A673 (cell line): ENCODE results near the gene SSR2. TPM values are rescaled to one million over a fixed set of nuclear protein-coding genes. Genes with fewer than 3 reads are reported as not detected.

ENCODE experiments used
- BruUV-seq: library from RNA; stranded (reverse); fragments of 400-500 nt; replicated peaks from 2 replicates; lab custom pipeline; 2021; lab: Mats Ljungman, UMichigan
- CTCF ChIA-PET: fragments of 300-600 bp; sonication (Branson Sonifier 250); formaldehyde crosslinking; loops from one replicate; lab custom pipeline; 2022; ENCODE audit warnings: antibody characterized with exemption; lab: Charles Lee
- POLR2A ChIA-PET: fragments of 300-600 bp; sonication (Branson Sonifier 250); formaldehyde crosslinking; loops from one replicate; lab custom pipeline; 2022; ENCODE audit warnings: antibody characterized with exemption; ENCODE audit not compliant: low non-redundant PET; lab: Charles Lee
- DNase-seq: peaks from one replicate; pipeline ENCODE4 v3.0.0-alpha.2; 2015; ENCODE audit warnings: low spot score
- H3K27ac ChIP-seq: fragments of 200-600 bp; sonication (generic); 2 replicates; pipeline ENCODE4 v1.5.1; 2016; ENCODE audit warnings: mixed run types, low read depth, mild to moderate bottlenecking, mixed read lengths, antibody characterized with exemption, low read length; ENCODE audit not compliant: poor library complexity, severe bottlenecking
- H3K27me3 ChIP-seq: fragments of 200-600 bp; sonication (generic); replicated peaks from 2 replicates; pipeline ENCODE4 v1.6.1; 2017; ENCODE audit warnings: mixed run types, low read depth, mild to moderate bottlenecking, mixed read lengths, antibody characterized with exemption, low read length; ENCODE audit not compliant: insufficient read depth, poor library complexity
- H3K36me3 ChIP-seq: fragments of 200-600 bp; sonication (generic); 2 replicates; pipeline ENCODE4 v1.6.1; 2016; ENCODE audit warnings: mixed run types, mild to moderate bottlenecking, mixed read lengths, antibody characterized with exemption, low read length; ENCODE audit not compliant: insufficient read depth, poor library complexity, severe bottlenecking
- H3K4me1 ChIP-seq: fragments of 200-600 bp; sonication (generic); 2 replicates; pipeline ENCODE4 v1.6.1; 2017; ENCODE audit warnings: mixed run types, mild to moderate bottlenecking, mixed read lengths, antibody characterized with exemption, low read length; ENCODE audit not compliant: insufficient read depth, poor library complexity, severe bottlenecking
- H3K4me3 ChIP-seq: fragments of 200-600 bp; sonication (generic); 2 replicates; pipeline ENCODE4 v1.5.1; 2016; ENCODE audit warnings: low read depth, mixed run types, mild to moderate bottlenecking, mixed read lengths, low read length; ENCODE audit not compliant: poor library complexity, severe bottlenecking
- H3K9me3 ChIP-seq: fragments of 200-600 bp; sonication (generic); 2 replicates; pipeline ENCODE4 v1.6.1; 2016; ENCODE audit warnings: mixed run types, low read depth, mild to moderate bottlenecking, mixed read lengths, antibody characterized with exemption, low read length; ENCODE audit not compliant: poor library complexity, severe bottlenecking
- EZH2 ChIP-seq: fragments of 200-600 bp; sonication (generic); IDR thresholded peaks from 2 replicates; pipeline ENCODE4 v1.6.1; 2017; ENCODE audit warnings: borderline replicate concordance, low read depth, mild to moderate bottlenecking, mixed read lengths, antibody characterized with exemption, low read length; ENCODE audit not compliant: poor library complexity, severe bottlenecking
- intact Hi-C: fragments of 100-400 bp; cut with micrococcal nuclease; formaldehyde crosslinking; loops from one replicate; pipeline ENCODE4 v1.10.0; 2022; ENCODE audit not compliant: unreplicated experiment
- total RNA-seq: library from RNA; stranded (reverse); gene quantifications from 2 replicates; pipeline ENCODE4 v1.2.3, GENCODE V29; 2021
- TF ChIP-seq, protein P1 (sequence below): fragments of 300-800, 200-600 bp; sonication (generic); conservative IDR thresholded peaks from 2 replicates; pipeline ENCODE4 v1.5.1; 2017; ENCODE audit warnings: low read depth, mild to moderate bottlenecking, antibody characterized with exemption, low read length, moderate library complexity, mixed read lengths

SSR2 gene
- total RNA-seq, 1 experiment from 2014 or later: 233 TPM

GRCh38 chr1:156024801-156025200 is 4.0 kb upstream of the SSR2 start:
- Histone ChIP-seq H3K4me1 (peaks cover 2% of the 10 kb centered on the region), H3K36me3 (peaks cover 2% of the 10 kb centered on the region), H3K27ac (no peak overlapping the region), H3K9me3 (no peaks in the 10 kb centered on the region), H3K4me3 (no peak overlapping the region), H3K27me3 (no peaks in the 10 kb centered on the region)
- DNase-seq: no peak
- BruUV-seq: no TSS peak
- POLR2A ChIA-PET: no interaction called here
- CTCF ChIA-PET: no interaction called here
- TF ChIP-seq, protein P1, sequence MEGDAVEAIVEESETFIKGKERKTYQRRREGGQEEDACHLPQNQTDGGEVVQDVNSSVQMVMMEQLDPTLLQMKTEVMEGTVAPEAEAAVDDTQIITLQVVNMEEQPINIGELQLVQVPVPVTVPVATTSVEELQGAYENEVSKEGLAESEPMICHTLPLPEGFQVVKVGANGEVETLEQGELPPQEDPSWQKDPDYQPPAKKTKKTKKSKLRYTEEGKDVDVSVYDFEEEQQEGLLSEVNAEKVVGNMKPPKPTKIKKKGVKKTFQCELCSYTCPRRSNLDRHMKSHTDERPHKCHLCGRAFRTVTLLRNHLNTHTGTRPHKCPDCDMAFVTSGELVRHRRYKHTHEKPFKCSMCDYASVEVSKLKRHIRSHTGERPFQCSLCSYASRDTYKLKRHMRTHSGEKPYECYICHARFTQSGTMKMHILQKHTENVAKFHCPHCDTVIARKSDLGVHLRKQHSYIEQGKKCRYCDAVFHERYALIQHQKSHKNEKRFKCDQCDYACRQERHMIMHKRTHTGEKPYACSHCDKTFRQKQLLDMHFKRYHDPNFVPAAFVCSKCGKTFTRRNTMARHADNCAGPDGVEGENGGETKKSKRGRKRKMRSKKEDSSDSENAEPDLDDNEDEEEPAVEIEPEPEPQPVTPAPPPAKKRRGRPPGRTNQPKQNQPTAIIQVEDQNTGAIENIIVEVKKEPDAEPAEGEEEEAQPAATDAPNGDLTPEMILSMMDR: no peak
- TF ChIP-seq EZH2: no peak
- intact Hi-C loops: loop anchor here (10.0 kb wide), 1 partner anchor 110 kb away; no protein-coding TSS in a partner anchor

- H3K27me3 ChIP-seq: no peaks in the 10 kb centered on the region
- H3K27ac ChIP-seq: no peak overlapping the region
- ChIA-PET CTCF (no interaction called here), POLR2A (no interaction called here)
- no peak for DNase-seq
- intact Hi-C loops: loop anchor here (10.0 kb wide), 1 partner anchor 113 kb away; no protein-coding TSS in a partner anchor
- no peak overlapping the region for H3K4me3 ChIP-seq
- H3K36me3 ChIP-seq: peaks cover 28% of the 10 kb centered on the region
- peaks cover 4% of the 10 kb centered on the region for H3K4me1 ChIP-seq
- no TSS peak for BruUV-seq
- H3K9me3 ChIP-seq: no peaks in the 10 kb centered on the region
- TF ChIP-seq, protein P1: no peak
These were observed 1.2 kb upstream of the SSR2 start for GRCh38 chr1:156021954-156022353.

DNA sequence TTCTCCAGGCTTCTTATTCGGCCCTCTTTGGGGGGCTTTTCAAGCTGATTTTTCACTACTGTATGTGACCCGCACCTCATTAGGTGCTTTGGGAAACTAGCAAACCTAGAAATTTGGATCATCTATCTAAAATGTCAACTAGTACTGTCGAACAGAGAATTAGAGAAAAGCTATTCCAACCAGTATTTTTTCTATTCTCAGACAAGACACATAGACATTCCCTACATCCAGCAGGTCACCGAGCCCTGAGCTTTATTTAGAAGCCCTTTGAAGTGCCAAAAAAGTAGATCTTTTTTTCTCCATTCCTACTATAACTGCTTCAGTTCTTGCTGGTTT is 310 bp upstream of the SSR2 start:
- H3K36me3 ChIP-seq: peaks cover 35% of the 10 kb centered on the region
- no peaks in the 10 kb centered on the region for H3K27me3 ChIP-seq
- intact Hi-C loops: loop anchor here (10.0 kb wide), 1 partner anchor 114 kb away; no protein-coding TSS in a partner anchor
- no peak for DNase-seq
- no peaks in the 10 kb centered on the region for H3K9me3 ChIP-seq
- peaks cover 4% of the 10 kb centered on the region for H3K4me1 ChIP-seq
- ChIA-PET CTCF (no interaction called here), POLR2A (no interaction called here)
- H3K27ac ChIP-seq: peak overlapping the region; percentile 55
- peak overlapping the region; percentile 62 for H3K4me3 ChIP-seq
- BruUV-seq: no TSS peak
- TF ChIP-seq, protein P1: no peak
- no peak for TF ChIP-seq EZH2
